Measurements from ENCODE around the gene IGF1. TPM values are rescaled to one million over a fixed set of nuclear protein-coding genes. Genes with fewer than 3 reads are reported as not detected.
A peak's percentile ranks its signal among the peaks of the same experiment; 100 is the strongest.

IGF1 gene
- total and polyA plus RNA-seq, 4 donors = 5.0 to 60.7 (median 10.5) TPM

DNA sequence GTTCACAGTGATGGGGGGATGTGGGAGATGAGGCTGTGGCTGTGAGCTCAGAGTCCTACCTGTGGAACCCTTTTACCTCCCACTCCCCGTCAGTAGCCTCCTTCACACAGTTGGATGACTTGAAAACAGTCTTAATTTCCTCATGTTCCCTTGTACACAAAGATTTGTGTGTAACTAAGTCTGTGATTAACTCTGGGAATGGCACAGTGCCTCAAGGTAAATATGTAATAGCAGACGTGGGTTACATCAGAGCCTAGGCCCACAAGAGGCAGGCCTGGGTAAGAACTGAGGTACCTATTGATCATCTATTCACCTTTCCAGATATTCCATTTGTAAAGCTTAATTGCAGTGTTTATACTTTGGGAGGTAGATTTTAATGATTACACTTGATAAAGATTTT is 5.8 kb upstream of the IGF1 start:
- peaks cover 0 to 12% (median 0%) of the 10 kb centered on the region in 4 donors for H3K9me3 ChIP-seq (ENCODE audit: control insufficient read depth in 4 of 4, insufficient read depth in 3 of 4, low read length in 3 of 4)
- H3K36me3 ChIP-seq (ENCODE audit: control insufficient read depth in 4 of 4, insufficient read depth in 4 of 4, low read length in 4 of 4) = no peaks in the 10 kb centered on the region
- TF ChIP-seq, protein P1, sequence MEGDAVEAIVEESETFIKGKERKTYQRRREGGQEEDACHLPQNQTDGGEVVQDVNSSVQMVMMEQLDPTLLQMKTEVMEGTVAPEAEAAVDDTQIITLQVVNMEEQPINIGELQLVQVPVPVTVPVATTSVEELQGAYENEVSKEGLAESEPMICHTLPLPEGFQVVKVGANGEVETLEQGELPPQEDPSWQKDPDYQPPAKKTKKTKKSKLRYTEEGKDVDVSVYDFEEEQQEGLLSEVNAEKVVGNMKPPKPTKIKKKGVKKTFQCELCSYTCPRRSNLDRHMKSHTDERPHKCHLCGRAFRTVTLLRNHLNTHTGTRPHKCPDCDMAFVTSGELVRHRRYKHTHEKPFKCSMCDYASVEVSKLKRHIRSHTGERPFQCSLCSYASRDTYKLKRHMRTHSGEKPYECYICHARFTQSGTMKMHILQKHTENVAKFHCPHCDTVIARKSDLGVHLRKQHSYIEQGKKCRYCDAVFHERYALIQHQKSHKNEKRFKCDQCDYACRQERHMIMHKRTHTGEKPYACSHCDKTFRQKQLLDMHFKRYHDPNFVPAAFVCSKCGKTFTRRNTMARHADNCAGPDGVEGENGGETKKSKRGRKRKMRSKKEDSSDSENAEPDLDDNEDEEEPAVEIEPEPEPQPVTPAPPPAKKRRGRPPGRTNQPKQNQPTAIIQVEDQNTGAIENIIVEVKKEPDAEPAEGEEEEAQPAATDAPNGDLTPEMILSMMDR (IDR thresholded peaks at IDR 0.05; ENCODE audit: control extremely low read depth, extremely low read depth) = no peak
- H3K4me1 ChIP-seq (ENCODE audit: control insufficient read depth in 5 of 5, insufficient read depth in 5 of 5, low read length in 5 of 5) = peaks cover 0 to 9% (median 0%) of the 10 kb centered on the region in 5 donors
- ATAC-seq (ENCODE audit: insufficient read depth, low FRiP score) = no peak
- H3K27me3 ChIP-seq (ENCODE audit: control insufficient read depth in 3 of 3, insufficient read depth in 3 of 3, low read length in 2 of 3) = no peaks in the 10 kb centered on the region
- WGBS, 2 donors = 86 to 93% methylated on average over 2 of the region's 2 CpGs
- H3K4me3 ChIP-seq = no peak overlapping the region
- no peak for DNase-seq
- no peak overlapping the region for H3K9ac ChIP-seq (ENCODE audit: insufficient read depth in 1 of 2, low read length in 2 of 2)
- no peak overlapping the region for H3K27ac ChIP-seq (ENCODE audit: low read depth in 1 of 2, low read length in 1 of 2)

DNA sequence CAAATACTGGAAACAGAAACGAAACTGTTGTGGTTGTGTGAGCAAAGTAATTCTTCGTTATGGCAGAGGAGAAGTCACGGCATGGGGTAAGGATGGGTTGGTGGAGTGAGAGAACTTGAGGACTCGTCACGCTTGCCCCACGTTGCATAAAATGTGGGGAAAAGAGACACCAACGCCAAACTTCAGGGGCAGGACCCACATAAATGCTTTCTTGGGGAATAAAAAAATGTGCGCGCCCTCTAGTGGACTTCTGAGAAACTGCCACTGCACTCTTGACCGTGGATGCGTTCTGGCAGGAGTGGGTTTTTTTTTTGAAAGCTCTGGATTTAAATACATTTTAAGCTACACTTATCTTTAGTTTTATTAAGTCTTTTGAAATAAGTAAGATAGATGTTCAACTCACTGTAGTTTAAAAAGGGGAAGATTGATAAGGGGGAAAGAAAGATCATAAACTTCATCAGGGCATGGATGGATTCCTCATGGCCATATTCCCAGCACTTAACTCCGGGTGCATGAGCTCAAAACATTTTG is 4.1 kb upstream of the IGF1 start:
- Histone ChIP-seq H3K36me3 (ENCODE audit: control insufficient read depth in 4 of 4, insufficient read depth in 4 of 4, low read length in 4 of 4) (no peaks in the 10 kb centered on the region), H3K9ac (ENCODE audit: insufficient read depth in 1 of 2, low read length in 2 of 2) (no peak overlapping the region), H3K4me1 (ENCODE audit: control insufficient read depth in 5 of 5, insufficient read depth in 5 of 5, low read length in 5 of 5) (peaks cover 0 to 26% (median 9%) of the 10 kb centered on the region in 5 donors), H3K9me3 (ENCODE audit: control insufficient read depth in 4 of 4, insufficient read depth in 3 of 4, low read length in 3 of 4) (peaks cover 0 to 12% (median 0%) of the 10 kb centered on the region in 4 donors), H3K27ac (ENCODE audit: low read depth in 1 of 2, low read length in 1 of 2) (peak overlapping the region in 1 of 2 donors; percentile 41), H3K27me3 (ENCODE audit: control insufficient read depth in 3 of 3, insufficient read depth in 3 of 3, low read length in 2 of 3) (no peaks in the 10 kb centered on the region), H3K4me3 (no peak overlapping the region)
- ATAC-seq (ENCODE audit: insufficient read depth, low FRiP score) (peak; percentile 61), DNase-seq (peak; percentile 58 to 79 (median 75))
- TF ChIP-seq, protein P1 (IDR thresholded peaks at IDR 0.05; ENCODE audit: control extremely low read depth, extremely low read depth) = peak; percentile 60
- WGBS, 2 donors = 11 to 17% methylated on average over 12 of the region's 12 CpGs

DNA sequence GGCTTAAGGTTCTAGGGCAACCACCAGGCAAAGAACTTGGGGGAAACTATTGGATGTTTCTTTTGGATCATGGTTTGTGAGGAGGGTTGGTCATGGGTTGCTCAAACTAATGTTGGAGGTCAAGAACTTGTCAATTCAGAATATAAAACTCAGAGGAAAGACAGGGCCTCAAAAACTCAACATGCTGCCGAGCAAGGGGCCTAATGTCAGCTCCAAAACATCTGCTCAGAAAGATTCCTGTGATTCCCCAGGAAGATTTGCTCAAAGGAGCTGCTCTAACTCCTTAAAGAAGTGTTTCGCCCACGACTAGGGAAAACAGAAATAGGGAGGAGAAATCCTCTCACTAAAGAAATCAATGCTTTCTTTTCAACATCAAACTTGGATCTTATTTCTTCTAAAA is 3.7 kb upstream of the IGF1 start:
- Histone ChIP-seq H3K9ac (ENCODE audit: insufficient read depth in 1 of 2, low read length in 2 of 2) (no peak overlapping the region), H3K27me3 (ENCODE audit: control insufficient read depth in 3 of 3, insufficient read depth in 3 of 3, low read length in 2 of 3) (no peaks in the 10 kb centered on the region), H3K27ac (ENCODE audit: low read depth in 1 of 2, low read length in 1 of 2) (no peak overlapping the region), H3K4me3 (no peak overlapping the region), H3K36me3 (ENCODE audit: control insufficient read depth in 4 of 4, insufficient read depth in 4 of 4, low read length in 4 of 4) (no peaks in the 10 kb centered on the region), H3K4me1 (ENCODE audit: control insufficient read depth in 5 of 5, insufficient read depth in 5 of 5, low read length in 5 of 5) (peaks cover 0 to 30% (median 10%) of the 10 kb centered on the region in 5 donors), H3K9me3 (ENCODE audit: control insufficient read depth in 4 of 4, insufficient read depth in 3 of 4, low read length in 3 of 4) (peaks cover 0 to 12% (median 0%) of the 10 kb centered on the region in 4 donors)
- TF ChIP-seq, protein P1 (IDR thresholded peaks at IDR 0.05; ENCODE audit: control extremely low read depth, extremely low read depth) = no peak
- no peak for DNase-seq
- ATAC-seq (ENCODE audit: insufficient read depth, low FRiP score) = no peak
- 50 to 76% methylated on average over 3 of the region's 3 CpGs for WGBS, 2 donors

DNA sequence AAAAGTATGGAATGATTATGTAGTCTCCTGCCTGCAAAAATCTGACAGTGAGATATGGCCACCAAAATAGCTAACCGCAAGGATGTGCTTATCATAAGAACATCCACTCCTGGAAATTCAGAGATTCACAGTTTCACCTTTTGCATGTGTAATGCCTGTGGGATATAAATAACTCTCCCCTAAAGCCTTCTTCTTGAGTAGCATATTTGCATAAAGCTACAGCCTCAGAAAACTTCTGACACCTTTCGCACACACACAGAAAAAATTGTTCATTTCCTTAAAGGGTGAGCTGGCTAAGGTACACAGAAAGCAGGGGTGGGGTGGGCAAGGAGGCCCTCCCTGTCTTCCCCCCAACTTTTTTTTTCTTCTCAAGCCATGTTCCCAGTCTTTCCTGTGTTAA is 3.1 kb upstream of the IGF1 start:
- ATAC-seq (ENCODE audit: insufficient read depth, low FRiP score) (no peak), DNase-seq (no peak)
- H3K36me3 ChIP-seq (ENCODE audit: control insufficient read depth in 4 of 4, insufficient read depth in 4 of 4, low read length in 4 of 4) = no peaks in the 10 kb centered on the region
- no peak overlapping the region for H3K9ac ChIP-seq (ENCODE audit: insufficient read depth in 1 of 2, low read length in 2 of 2)
- H3K4me3 ChIP-seq = no peak overlapping the region
- H3K9me3 ChIP-seq (ENCODE audit: control insufficient read depth in 4 of 4, insufficient read depth in 3 of 4, low read length in 3 of 4) = peaks cover 0 to 12% (median 0%) of the 10 kb centered on the region in 4 donors
- no peak overlapping the region for H3K27ac ChIP-seq (ENCODE audit: low read depth in 1 of 2, low read length in 1 of 2)
- 87 to 92% methylated on average over 2 of the region's 2 CpGs for WGBS, 2 donors
- no peaks in the 10 kb centered on the region for H3K27me3 ChIP-seq (ENCODE audit: control insufficient read depth in 3 of 3, insufficient read depth in 3 of 3, low read length in 2 of 3)
- H3K4me1 ChIP-seq (ENCODE audit: control insufficient read depth in 5 of 5, insufficient read depth in 5 of 5, low read length in 5 of 5) = peaks cover 0 to 36% (median 11%) of the 10 kb centered on the region in 5 donors
- TF ChIP-seq, protein P1 (IDR thresholded peaks at IDR 0.05; ENCODE audit: control extremely low read depth, extremely low read depth) = no peak

Measured in lung (tissue), 12 donors.